GM23248 (cell line): ENCODE data around the gene CREM. TPM values are rescaled to one million over a fixed set of nuclear protein-coding genes. Genes with fewer than 3 reads are reported as not detected.
A peak's percentile ranks its signal among the peaks of the same experiment; 100 is the strongest.

Experiments used
- DNase-seq: peaks from one replicate; pipeline ENCODE4 v3.0.0-alpha.2; 2015
- H2AFZ ChIP-seq: fragments of 200-600 bp; sonication (generic); 2 replicates; pipeline ENCODE4 v1.6.1; 2016; ENCODE audit warnings: antibody characterized with exemption
- H3F3A ChIP-seq: fragments of 200-600 bp; sonication (generic); 2 replicates; pipeline ENCODE4 v1.6.1; 2016; ENCODE audit warnings: mild to moderate bottlenecking, antibody characterized with exemption, mixed run types; ENCODE audit not compliant: insufficient read depth
- H3K27ac ChIP-seq: fragments of 200-600 bp; sonication (generic); 2 replicates; pipeline ENCODE4 v1.5.1; 2016; ENCODE audit warnings: mild to moderate bottlenecking
- H3K27me3 ChIP-seq: fragments of 200-600 bp; sonication (generic); replicated peaks from 2 replicates; pipeline ENCODE4 v1.6.1; 2016; ENCODE audit warnings: mild to moderate bottlenecking; ENCODE audit not compliant: insufficient read depth
- H3K36me3 ChIP-seq: fragments of 200-600 bp; sonication (generic); 2 replicates; pipeline ENCODE4 v1.6.1; 2016; ENCODE audit warnings: low read depth, mild to moderate bottlenecking
- H3K4me1 ChIP-seq: fragments of 200-600 bp; sonication (generic); 2 replicates; pipeline ENCODE4 v1.6.1; 2016; ENCODE audit warnings: mild to moderate bottlenecking; ENCODE audit not compliant: insufficient read depth
- H3K4me2 ChIP-seq: fragments of 200-600 bp; sonication (generic); one replicate; pipeline ENCODE4 v1.6.1; 2016; ENCODE audit warnings: mild to moderate bottlenecking; ENCODE audit not compliant: unreplicated experiment
- H3K4me3 ChIP-seq: fragments of 200-600 bp; sonication (generic); 2 replicates; pipeline ENCODE4 v1.5.1; 2016; ENCODE audit warnings: mild to moderate bottlenecking
- H3K79me2 ChIP-seq: fragments of 200-600 bp; sonication (generic); 2 replicates; pipeline ENCODE4 v1.6.1; 2016; ENCODE audit warnings: mild to moderate bottlenecking; ENCODE audit not compliant: insufficient read depth
- H3K9ac ChIP-seq: fragments of 200-600 bp; sonication (generic); 2 replicates; pipeline ENCODE4 v1.6.1; 2016; ENCODE audit warnings: mild to moderate bottlenecking
- H3K9me2 ChIP-seq: fragments of 200-600 bp; sonication (generic); 2 replicates; pipeline ENCODE4 v1.6.1; 2016; ENCODE audit warnings: mixed run types, mild to moderate bottlenecking, moderate library complexity; ENCODE audit not compliant: insufficient read depth
- H3K9me3 ChIP-seq: fragments of 200-600 bp; sonication (generic); one replicate; pipeline ENCODE4 v1.6.1; 2017; ENCODE audit warnings: low read depth
- H4K20me1 ChIP-seq: fragments of 200-600 bp; sonication (generic); 2 replicates; pipeline ENCODE4 v1.6.0; 2016; ENCODE audit not compliant: insufficient read depth
- EZH2 ChIP-seq: fragments of 200-600 bp; sonication (generic); IDR thresholded peaks from 2 replicates; pipeline ENCODE4 v1.6.1; 2018; ENCODE audit warnings: antibody characterized with exemption, mild to moderate bottlenecking; ENCODE audit not compliant: insufficient read depth, poor library complexity, severe bottlenecking
- EZH2phosphoT487 ChIP-seq: fragments of 200-600 bp; sonication (generic); IDR thresholded peaks from 2 replicates; pipeline ENCODE4 v1.6.1; 2018; ENCODE audit warnings: antibody characterized with exemption, moderate library complexity, mild to moderate bottlenecking, low read depth; ENCODE audit not compliant: insufficient read depth
- WGBS, 2 experiments: methylation state at CpG; one replicate each; pipeline ENCODE4 v1.1.6; 2015 to 2017; ENCODE audit warnings: low lambda C conversion rate in 2 of 2, low coverage in 1 of 2; ENCODE audit errors: missing lambda C conversion rate in 2 of 2; 5-methylcytosine and 5-hydroxymethylcytosine counted together
- in situ Hi-C: fragments of 300-500 bp; cut with MboI; formaldehyde crosslinking; loops from 2 replicates; pipeline ENCODE4 v1.15.0; 2020
- polyA plus RNA-seq: library from polyadenylated mRNA; unstranded; fragments of >200 nt; fragmentation: Nextera tagmentation; extraction: Ambion mirVana; gene quantifications from 2 replicates; pipeline ENCODE4 v1.2.1, GENCODE V29; 2016
- total RNA-seq: library from RNA; depleted of rRNA; stranded (reverse); fragments of >200 nt; shearing (Covaris generic); gene quantifications from 2 replicates; pipeline ENCODE4 v1.2.3, GENCODE V29; 2014

The CREM gene
- total and polyA plus RNA-seq, 2 experiments from 2014 or later = 14.9 to 32.0 TPM

- H3K79me2 ChIP-seq = peaks cover 44% of the 10 kb centered on the region; the same call in 1 of the 2 replicates
- 62 to 72% methylated on average over 4 of the region's 4 CpGs for WGBS, 2 experiments
- H3K27ac ChIP-seq = no peak overlapping the region
Measured at GRCh38 chr10:35136263-35136815, 9.7 kb downstream of the CREM start.

GRCh38 chr10:35140126-35140525 lies 13.5 kb downstream of the CREM start:
- Histone ChIP-seq H3K79me2 (peaks cover 44% of the 10 kb centered on the region; the same call in 1 of the 2 replicates), H3K27me3 (no peaks in the 10 kb centered on the region), H3K4me3 (no peak overlapping the region), H2AFZ (no peak overlapping the region), H3K9me3 (no peaks in the 10 kb centered on the region), H3F3A (peaks cover 14% of the 10 kb centered on the region), H3K9ac (no peak overlapping the region), H3K4me2 (no peak overlapping the region), H3K36me3 (no peaks in the 10 kb centered on the region), H3K4me1 (peaks cover 12% of the 10 kb centered on the region), H3K9me2 (no peaks in the 10 kb centered on the region), H3K27ac (no peak overlapping the region), H4K20me1 (no peaks in the 10 kb centered on the region)
- in situ Hi-C loops = no loop called here
- no peak for DNase-seq
- WGBS, 2 experiments = 87 to 90% methylated on average over 6 of the region's 6 CpGs
- TF ChIP-seq EZH2 (no peak), EZH2phosphoT487 (no peak)

More at GRCh38 chr10:35136263-35136815, 9.7 kb downstream of the CREM start:
- H3K9ac ChIP-seq = no peak overlapping the region
- no peak overlapping the region for H3K4me3 ChIP-seq
- H3K4me1 ChIP-seq = peaks cover 12% of the 10 kb centered on the region
- no peaks in the 10 kb centered on the region for H3K9me3 ChIP-seq
- H3K27me3 ChIP-seq = no peaks in the 10 kb centered on the region
- H3K9me2 ChIP-seq = no peaks in the 10 kb centered on the region
- no peak for DNase-seq
- H2AFZ ChIP-seq = peak overlapping the region; percentile 7; the same call in 1 of the 2 replicates
- H3F3A ChIP-seq = peaks cover 19% of the 10 kb centered on the region
- in situ Hi-C loops = no loop called here
- H3K4me2 ChIP-seq = peak overlapping the region; percentile 30
- H3K36me3 ChIP-seq = no peaks in the 10 kb centered on the region
- no peaks in the 10 kb centered on the region for H4K20me1 ChIP-seq
- TF ChIP-seq EZH2 (no peak), EZH2phosphoT487 (no peak)

GRCh38 chr10:35140727-35141126 lies 14.1 kb downstream of the CREM start:
- H4K20me1 ChIP-seq = no peaks in the 10 kb centered on the region
- peaks cover 8% of the 10 kb centered on the region for H3F3A ChIP-seq
- no peaks in the 10 kb centered on the region for H3K36me3 ChIP-seq
- no peak for TF ChIP-seq EZH2phosphoT487
- TF ChIP-seq EZH2 = no peak
- H3K9me2 ChIP-seq = no peaks in the 10 kb centered on the region
- H3K4me1 ChIP-seq = peaks cover 8% of the 10 kb centered on the region
- H3K4me2 ChIP-seq = no peak overlapping the region
- H3K27me3 ChIP-seq = no peaks in the 10 kb centered on the region
- no peak overlapping the region for H3K27ac ChIP-seq
- in situ Hi-C loops = no loop called here
- 73 to 78% methylated on average over 3 of the region's 3 CpGs for WGBS, 2 experiments
- no peak overlapping the region for H3K9ac ChIP-seq
- peaks cover 41% of the 10 kb centered on the region; the same call in 1 of the 2 replicates for H3K79me2 ChIP-seq
- no peak overlapping the region for H2AFZ ChIP-seq
- no peak overlapping the region for H3K4me3 ChIP-seq
- H3K9me3 ChIP-seq = no peaks in the 10 kb centered on the region
- DNase-seq = no peak

GRCh38 chr10:35150308-35150707 lies 23.7 kb downstream of the CREM start:
- WGBS, 2 experiments = 94 to 95% methylated on average over 6 of the region's 6 CpGs
- no peaks in the 10 kb centered on the region for H3K36me3 ChIP-seq
- no peaks in the 10 kb centered on the region for H3K79me2 ChIP-seq
- H4K20me1 ChIP-seq = no peaks in the 10 kb centered on the region
- no peak overlapping the region for H3K4me3 ChIP-seq
- H3K27ac ChIP-seq = no peak overlapping the region
- no peaks in the 10 kb centered on the region for H3F3A ChIP-seq
- DNase-seq = no peak
- in situ Hi-C loops = no loop called here
- H3K4me2 ChIP-seq = no peak overlapping the region
- H2AFZ ChIP-seq = no peak overlapping the region
- TF ChIP-seq EZH2 = no peak
- no peak for TF ChIP-seq EZH2phosphoT487
- no peaks in the 10 kb centered on the region for H3K4me1 ChIP-seq
- H3K9me2 ChIP-seq = no peaks in the 10 kb centered on the region
- no peaks in the 10 kb centered on the region for H3K27me3 ChIP-seq
- no peaks in the 10 kb centered on the region for H3K9me3 ChIP-seq
- no peak overlapping the region for H3K9ac ChIP-seq

GRCh38 chr10:35152992-35153391 lies 26.3 kb downstream of the CREM start:
- in situ Hi-C loops = no loop called here
- H3K27me3 ChIP-seq = no peaks in the 10 kb centered on the region
- no peaks in the 10 kb centered on the region for H3K9me2 ChIP-seq
- WGBS, 2 experiments = 96 to 99% methylated on average over 3 of the region's 3 CpGs
- H3K4me3 ChIP-seq = no peak overlapping the region
- H3K9me3 ChIP-seq = no peaks in the 10 kb centered on the region
- TF ChIP-seq EZH2 (no peak), EZH2phosphoT487 (no peak)
- no peaks in the 10 kb centered on the region for H3K79me2 ChIP-seq
- H2AFZ ChIP-seq = no peak overlapping the region
- H4K20me1 ChIP-seq = no peaks in the 10 kb centered on the region
- H3K4me2 ChIP-seq = no peak overlapping the region
- H3K36me3 ChIP-seq = no peaks in the 10 kb centered on the region
- no peaks in the 10 kb centered on the region for H3K4me1 ChIP-seq
- no peak overlapping the region for H3K27ac ChIP-seq
- DNase-seq = no peak
- H3F3A ChIP-seq = no peaks in the 10 kb centered on the region
- no peak overlapping the region for H3K9ac ChIP-seq
